Measurements from ENCODE around the gene ZNF470. TPM values are rescaled to one million over a fixed set of nuclear protein-coding genes. Genes with fewer than 3 reads are reported as not detected.

ZNF470 gene
- total RNA-seq, 1 experiment from 2014 or later, result 7.1 TPM

DNA sequence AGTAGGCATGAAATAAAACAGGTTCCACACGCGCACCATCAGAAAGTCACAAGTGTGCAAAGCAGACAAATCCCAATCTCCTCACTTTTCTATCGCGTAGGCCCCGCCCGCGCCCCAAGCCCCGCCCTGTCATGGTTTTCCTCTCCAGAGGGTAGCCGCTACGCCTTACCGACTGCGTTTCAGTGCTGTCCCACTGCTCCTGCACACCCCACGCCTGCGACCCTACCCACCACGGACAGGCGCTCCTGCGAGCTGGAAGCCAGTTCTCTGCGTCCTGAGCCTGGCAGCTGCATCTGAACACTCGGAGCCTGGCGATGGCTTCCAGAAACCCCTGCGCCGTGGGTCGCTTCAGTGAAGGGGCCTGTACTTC, 379 bp upstream of the ZNF470 start:
- H3K4me1 Mint-ChIP-seq, result peaks cover 5 to 7% of the 10 kb centered on the region in 2 experiments; a peak in 3 of 4 replicates
- no CpG with 5 or more reads among the region's 23 CpGs for WGBS (ENCODE audit: extremely low coverage, insufficient read length, low lambda C conversion rate)
- Histone ChIP-seq H3K79me2 (ENCODE audit: insufficient read depth, low read length) (no peaks in the 10 kb centered on the region), H3K14ac (ENCODE audit: insufficient read depth, low read length) (peak overlapping the region; percentile 78; the same call in 1 of the 2 replicates), H3K4me1 (ENCODE audit: insufficient read depth, low read length) (peaks cover 4% of the 10 kb centered on the region; the same call in 1 of the 2 replicates), H4K5ac (ENCODE audit: insufficient read length, low read depth, low read length) (no peak overlapping the region), H2BK5ac (ENCODE audit: insufficient read length, low read length) (no peak overlapping the region), H3K9ac (ENCODE audit: extremely low read depth, insufficient read length, low read length) (peak overlapping the region; percentile 74), H2AFZ (ENCODE audit: low read length) (peak overlapping the region; percentile 96), H2BK20ac (ENCODE audit: low read depth, low read length, poor library complexity, severe bottlenecking) (no peak overlapping the region), H4K20me1 (ENCODE audit: control insufficient read depth, insufficient read depth, insufficient read length) (no peaks in the 10 kb centered on the region), H4K8ac (replicated peaks; ENCODE audit: insufficient read length, low read depth, low read length) (no peak overlapping the region), H3K9me3 (ENCODE audit: control insufficient read depth, low read depth, low read length) (peaks cover 50% of the 10 kb centered on the region), H4K91ac (ENCODE audit: insufficient read length, low read depth, low read length) (no peak overlapping the region), H3K27ac (ENCODE audit: insufficient read length, low read depth, low read length) (no peak overlapping the region), H3K27me3 (ENCODE audit: insufficient read depth, low read length) (no peaks in the 10 kb centered on the region), H3K23me2 (ENCODE audit: insufficient read length, low read depth, low read length, poor library complexity, severe bottlenecking) (peaks cover 3% of the 10 kb centered on the region), H2AK5ac (ENCODE audit: insufficient read length, low read length) (no peak overlapping the region), H3K79me1 (ENCODE audit: insufficient read depth, low read depth, low read length, poor library complexity, severe bottlenecking) (no peaks in the 10 kb centered on the region), H3K4me2 (ENCODE audit: insufficient read depth, insufficient read length, low read length) (peak overlapping the region; percentile 93), H2BK12ac (ENCODE audit: insufficient read length, low read depth, low read length) (no peak overlapping the region), H3K4ac (ENCODE audit: low read depth, low read length) (no peak overlapping the region), H3K18ac (ENCODE audit: insufficient read length, low read depth, low read length) (peak overlapping the region; percentile 82), H3K23ac (ENCODE audit: insufficient read length, low read depth, low read length) (no peak overlapping the region), H2BK120ac (ENCODE audit: low read depth, low read length, poor library complexity, severe bottlenecking) (no peak overlapping the region), H2BK15ac (ENCODE audit: low read depth, low read length) (no peak overlapping the region), H3K56ac (ENCODE audit: insufficient read length, low read depth, low read length) (no peak overlapping the region), H3T11ph (ENCODE audit: low read length) (no peak overlapping the region)
- TF ChIP-seq, protein P1, sequence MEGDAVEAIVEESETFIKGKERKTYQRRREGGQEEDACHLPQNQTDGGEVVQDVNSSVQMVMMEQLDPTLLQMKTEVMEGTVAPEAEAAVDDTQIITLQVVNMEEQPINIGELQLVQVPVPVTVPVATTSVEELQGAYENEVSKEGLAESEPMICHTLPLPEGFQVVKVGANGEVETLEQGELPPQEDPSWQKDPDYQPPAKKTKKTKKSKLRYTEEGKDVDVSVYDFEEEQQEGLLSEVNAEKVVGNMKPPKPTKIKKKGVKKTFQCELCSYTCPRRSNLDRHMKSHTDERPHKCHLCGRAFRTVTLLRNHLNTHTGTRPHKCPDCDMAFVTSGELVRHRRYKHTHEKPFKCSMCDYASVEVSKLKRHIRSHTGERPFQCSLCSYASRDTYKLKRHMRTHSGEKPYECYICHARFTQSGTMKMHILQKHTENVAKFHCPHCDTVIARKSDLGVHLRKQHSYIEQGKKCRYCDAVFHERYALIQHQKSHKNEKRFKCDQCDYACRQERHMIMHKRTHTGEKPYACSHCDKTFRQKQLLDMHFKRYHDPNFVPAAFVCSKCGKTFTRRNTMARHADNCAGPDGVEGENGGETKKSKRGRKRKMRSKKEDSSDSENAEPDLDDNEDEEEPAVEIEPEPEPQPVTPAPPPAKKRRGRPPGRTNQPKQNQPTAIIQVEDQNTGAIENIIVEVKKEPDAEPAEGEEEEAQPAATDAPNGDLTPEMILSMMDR (conservative IDR thresholded peaks at IDR 0.05), result no peak
- H3K36me3 Mint-ChIP-seq (ENCODE audit: insufficient read depth in 1 of 3, low read depth in 3 of 3), result peaks cover 41 to 64% (median 61%) of the 10 kb centered on the region in 3 experiments
- peak; percentile 49 for DNase-seq
- H3K9me3 Mint-ChIP-seq, result peaks cover 72 to 76% of the 10 kb centered on the region in 2 experiments
- H3K4me3 Mint-ChIP-seq, result peak overlapping the region; percentile 98
- H3K27me3 Mint-ChIP-seq (ENCODE audit: low read depth), result no peaks in the 10 kb centered on the region; the same call in 1 of the 2 replicates
- no peak overlapping the region for H3K27ac Mint-ChIP-seq

All from H9 (cell line).